GM18511 (cell line): ENCODE results near the gene RUNX2.
"Not testable (repeated sequence)": the region's sequence is repeated elsewhere in the genome, so short reads cannot be mapped to it uniquely, and the experiment has no call there.

Source experiments
- ATAC-seq: cut with Tn5 transposase; IDR thresholded peaks from one replicate; pipeline ENCODE4 v1.9.1; 2021; ENCODE audit warnings: mild to moderate bottlenecking, moderate library complexity; ENCODE audit not compliant: unreplicated experiment

RUNX2 gene

DNA sequence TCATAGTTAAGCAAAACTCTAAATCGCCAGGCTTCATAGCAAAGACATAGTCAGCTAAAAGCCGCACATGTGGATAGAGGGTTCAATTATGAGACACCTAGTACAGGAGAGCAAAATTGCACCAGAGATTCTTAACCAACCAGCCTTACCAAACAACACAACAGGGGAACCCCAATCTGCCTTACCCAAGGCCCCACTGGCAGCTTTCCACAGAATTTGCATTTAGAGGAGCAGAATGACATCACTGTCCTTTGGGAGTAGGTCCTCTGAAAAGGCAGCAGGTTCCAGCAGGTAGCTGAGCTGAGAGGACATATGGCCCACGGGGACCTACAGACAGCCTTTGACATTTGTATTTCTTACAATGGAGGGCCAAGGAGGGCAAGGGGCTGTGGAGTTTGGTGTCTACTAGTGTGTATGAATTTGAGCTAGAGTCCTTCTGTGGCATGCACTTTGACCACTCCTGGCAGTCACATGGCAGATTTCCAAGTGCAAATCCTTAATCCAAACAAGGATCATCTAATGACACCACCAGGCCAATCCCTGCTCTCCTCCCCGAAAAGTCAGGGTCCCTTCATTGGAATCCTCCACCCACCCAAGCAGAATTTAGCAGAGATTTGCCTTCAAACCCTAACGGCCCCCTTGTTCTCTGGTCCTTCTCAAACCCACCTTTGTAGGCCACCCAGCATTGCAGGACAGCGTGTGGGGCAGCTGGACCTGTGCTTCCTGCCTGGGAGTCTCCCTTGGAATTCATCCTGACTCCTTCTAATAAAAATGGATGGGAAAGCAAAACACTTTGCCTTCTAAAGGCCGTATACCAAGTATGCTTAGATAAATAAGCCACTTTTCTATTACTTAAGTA, 220.8 kb downstream of the RUNX2 start:
- peak; percentile 96 for ATAC-seq

DNA sequence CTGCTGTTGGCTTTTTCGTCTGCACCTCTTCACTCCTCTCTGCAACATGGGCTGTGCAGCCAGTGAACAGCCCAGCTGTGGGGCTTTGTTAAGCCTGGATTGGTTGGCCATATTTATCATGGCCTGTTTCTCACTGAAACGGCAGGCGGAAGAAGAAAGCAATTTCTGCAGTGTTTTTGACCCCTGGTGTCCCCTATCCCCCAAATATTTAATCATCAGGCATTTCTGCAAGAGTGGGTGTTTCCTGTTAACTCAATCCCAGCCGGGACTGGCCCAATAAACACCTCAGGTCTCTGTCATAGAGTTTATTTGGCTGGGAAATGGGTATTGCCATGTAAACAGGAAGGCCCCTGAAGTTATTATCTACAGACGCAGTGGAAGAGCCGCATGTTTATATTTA, 224.4 kb downstream of the RUNX2 start:
- no peak for ATAC-seq

DNA sequence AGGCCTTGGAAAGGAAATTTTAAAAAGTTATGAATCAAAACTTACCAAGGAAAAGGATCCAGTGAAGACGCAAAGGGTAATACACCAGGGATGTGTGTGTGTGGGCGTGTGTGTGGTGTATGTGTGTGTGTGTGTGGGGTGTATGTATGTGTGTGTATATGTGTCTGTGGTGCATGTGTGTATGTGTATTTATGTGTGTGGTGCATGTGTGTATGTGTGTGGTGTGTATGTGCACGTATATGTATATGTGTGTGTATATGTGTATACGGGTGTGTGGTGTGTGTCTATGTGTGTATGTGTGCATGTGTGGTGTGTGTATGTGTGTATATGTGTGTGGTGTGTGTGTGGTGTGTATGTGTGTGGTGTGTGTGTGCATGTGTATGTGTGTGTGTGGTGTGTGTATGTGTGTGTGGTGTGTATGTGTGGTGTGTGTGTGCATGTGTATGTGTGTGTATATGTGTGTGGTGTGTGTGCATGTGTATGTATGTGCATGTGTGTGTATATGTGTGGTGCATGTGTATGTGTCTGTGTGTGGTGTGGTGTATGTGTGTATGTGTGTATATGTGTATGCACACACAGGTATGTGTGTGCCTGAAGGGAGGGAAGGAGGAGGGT, 225.7 kb downstream of the RUNX2 start:
- ATAC-seq, result no peak

- ATAC-seq, result no peak
Measured at GRCh38 chr6:45554591-45554990, 226.5 kb downstream of the RUNX2 start.

DNA sequence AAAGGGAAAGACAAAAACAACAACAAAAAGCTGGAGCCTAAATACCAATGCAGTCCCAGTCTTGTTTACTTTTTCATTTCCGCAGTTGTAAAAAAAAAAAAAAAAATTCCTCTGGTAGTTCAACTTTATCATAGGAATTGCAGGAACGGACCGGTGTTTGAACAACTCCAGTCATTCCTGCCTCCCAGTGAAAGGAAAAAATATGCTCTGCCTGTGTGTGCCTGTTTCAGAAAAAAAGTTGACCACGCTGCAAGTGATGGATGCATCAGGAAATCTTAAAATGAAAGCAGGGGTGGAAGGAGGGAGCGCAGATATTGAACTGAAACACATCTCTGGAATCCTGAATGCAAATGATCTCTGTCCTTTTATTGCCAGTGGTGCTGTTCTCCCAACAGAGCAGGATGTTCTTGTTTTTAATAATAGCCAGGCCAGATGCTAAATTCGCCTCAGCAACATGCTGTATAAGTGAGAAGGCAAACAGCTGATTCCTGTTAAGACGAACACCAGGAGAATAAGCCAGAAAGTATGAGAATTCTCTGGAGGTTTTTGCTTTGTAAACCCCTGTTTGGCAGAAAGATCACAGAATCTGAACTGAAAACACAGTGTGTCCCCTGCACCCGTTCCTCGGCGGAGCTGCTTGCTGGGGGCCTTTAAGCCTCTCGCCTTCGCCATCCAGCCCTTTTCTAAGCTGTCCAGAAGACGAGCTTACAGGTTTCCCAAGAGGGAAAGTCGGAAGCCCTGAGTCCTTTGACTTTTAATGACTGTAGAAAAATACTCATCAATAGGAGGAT, 228.0 kb downstream of the RUNX2 start:
- ATAC-seq, result no peak

DNA sequence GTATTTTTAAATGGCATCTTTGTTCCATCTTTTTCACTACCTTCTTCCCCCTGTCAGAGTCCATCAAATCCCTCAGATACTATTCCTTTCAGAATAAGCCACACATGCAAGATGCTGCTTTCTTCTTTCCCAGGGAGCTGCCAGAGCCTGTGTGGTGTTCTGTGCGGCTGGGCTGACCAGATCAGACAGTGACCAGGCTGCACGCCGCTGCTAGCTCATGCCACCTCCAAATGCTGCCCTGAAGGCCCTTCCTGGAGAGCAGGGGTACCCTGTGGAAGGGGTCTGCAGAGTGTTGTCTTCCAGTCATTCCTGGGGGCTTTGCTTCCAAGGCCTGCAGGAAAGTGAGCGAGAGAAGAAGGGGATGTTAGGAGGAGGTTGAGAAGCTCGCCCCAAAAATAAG, 228.7 kb downstream of the RUNX2 start:
- no peak for ATAC-seq

DNA sequence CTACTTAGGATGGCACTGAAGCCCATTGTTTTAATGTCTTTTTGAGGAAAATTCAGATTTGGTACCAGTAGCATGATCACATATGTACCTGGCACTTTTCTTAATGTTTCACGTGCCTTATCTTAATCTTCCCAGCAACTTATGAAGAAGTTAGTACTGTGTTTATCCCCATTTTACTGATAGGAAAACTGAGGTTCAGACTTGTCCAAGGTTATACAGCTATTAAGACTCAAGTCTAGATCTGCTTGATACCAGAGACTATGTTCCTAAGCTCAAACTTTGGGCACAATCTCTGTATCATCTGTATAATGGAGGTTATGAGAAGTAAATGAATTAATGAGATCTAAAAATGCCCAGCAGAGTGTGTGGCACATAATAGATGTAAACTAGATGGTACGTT, 229.3 kb downstream of the RUNX2 start:
- ATAC-seq, result no peak

DNA sequence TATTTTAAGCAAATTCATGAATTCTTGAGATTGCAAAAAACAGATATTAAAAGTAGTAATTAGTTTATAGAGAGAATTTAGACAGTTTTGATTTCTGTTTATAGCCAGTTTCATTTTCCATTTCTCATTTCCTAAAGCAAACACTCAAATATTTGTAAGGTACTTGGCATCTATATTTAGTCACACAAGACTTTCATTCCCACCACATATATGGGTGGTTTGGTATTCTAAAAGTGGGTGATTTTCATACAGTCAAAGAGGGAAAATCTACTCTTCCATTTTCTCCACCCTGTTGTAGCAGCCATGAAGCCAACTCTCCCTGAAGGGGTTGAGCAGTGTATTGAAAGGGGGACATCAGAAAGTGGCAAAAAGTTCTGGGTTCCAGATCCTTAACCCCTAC, 230.7 kb downstream of the RUNX2 start:
- peak; percentile 73 for ATAC-seq

DNA sequence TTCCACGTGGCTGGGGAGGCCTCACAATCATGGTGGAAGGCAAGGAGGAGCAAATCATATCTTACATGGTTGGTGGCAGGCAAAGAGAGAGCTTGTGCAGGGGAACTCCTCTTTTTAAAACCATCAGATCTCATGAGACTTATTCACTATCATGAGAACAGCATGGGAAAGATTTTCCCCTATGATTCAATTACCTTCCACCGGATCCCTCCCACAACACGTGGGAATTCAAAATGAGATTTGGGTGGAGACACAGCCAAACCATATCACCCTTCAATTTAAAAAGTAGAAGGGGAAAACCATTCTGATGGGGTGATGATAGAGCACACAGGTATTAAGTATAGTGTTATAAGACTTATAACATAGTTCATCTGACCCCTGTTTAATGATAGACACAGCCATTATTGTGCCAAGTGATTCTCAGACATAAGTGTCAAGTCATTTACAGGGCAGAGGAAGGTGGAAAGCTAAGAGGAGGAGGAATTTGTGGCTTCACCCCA, 232.2 kb downstream of the RUNX2 start:
- ATAC-seq, result not testable (repeated sequence)

GRCh38 chr6:45562171-45562570, 234.0 kb downstream of the RUNX2 start:
- no peak for ATAC-seq

DNA sequence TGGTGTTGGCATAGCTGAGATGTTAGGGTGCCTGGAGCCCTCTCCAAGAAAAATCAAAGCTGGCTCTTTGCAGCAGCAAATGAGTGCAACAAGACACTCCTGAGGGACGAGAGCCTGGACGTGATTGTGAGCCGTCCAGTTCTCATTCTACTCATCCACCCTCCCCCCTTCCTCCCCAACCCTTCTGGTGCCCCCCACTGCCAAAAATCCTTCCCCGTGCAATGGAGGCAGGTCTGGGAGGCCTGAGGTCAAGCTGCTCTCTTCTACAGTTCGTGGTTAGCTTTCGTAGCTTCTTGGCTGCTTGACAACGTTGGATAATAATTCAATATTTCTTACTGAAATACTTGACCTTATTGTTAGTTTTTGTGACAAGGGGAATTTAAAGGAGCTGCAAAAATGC, 234.9 kb downstream of the RUNX2 start:
- no peak for ATAC-seq

- ATAC-seq, result no peak
Measured at GRCh38 chr6:45563844-45564243, 235.7 kb downstream of the RUNX2 start.

DNA sequence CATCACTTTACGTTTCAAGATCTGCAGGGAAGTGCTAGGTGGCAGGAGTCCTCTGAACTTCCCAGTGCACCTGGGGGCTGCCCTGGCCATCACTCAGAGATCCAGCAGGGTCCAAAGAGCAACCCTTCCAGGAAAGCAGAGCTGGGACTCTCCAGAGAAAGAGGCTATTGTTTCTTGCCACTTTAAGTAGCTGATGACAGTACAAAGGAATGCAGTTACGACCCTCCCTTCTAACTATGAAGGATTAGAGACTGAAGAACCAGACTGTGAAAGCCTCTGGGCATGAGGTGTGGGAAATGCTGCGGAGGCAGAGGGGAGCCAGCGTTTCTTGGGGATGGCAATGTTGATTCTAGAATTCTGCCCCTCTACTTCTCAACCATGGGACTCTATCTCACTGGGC, 238.8 kb downstream of the RUNX2 start:
- ATAC-seq, result no peak

- ATAC-seq, result no peak
Measured at GRCh38 chr6:45567879-45568278, 239.7 kb downstream of the RUNX2 start.

DNA sequence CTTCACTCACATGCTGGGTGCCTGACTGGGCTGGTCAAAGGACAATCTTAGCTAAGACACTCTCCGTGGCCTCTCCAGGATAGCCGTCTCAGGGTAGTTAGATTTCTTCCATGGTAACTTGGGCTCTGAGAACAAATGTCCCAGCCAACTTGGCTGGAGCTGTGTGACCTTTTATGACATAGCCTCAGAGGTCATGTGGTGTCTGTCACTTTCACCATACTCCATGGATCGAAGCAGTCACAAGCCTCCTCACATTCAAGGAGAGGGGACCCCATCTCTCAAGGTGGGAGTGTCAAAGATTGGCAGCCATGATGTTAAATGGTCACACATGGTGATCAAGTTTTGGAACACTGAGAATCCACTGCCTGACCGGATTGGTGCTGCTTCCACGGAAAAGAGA, 240.5 kb downstream of the RUNX2 start:
- ATAC-seq, result no peak

DNA sequence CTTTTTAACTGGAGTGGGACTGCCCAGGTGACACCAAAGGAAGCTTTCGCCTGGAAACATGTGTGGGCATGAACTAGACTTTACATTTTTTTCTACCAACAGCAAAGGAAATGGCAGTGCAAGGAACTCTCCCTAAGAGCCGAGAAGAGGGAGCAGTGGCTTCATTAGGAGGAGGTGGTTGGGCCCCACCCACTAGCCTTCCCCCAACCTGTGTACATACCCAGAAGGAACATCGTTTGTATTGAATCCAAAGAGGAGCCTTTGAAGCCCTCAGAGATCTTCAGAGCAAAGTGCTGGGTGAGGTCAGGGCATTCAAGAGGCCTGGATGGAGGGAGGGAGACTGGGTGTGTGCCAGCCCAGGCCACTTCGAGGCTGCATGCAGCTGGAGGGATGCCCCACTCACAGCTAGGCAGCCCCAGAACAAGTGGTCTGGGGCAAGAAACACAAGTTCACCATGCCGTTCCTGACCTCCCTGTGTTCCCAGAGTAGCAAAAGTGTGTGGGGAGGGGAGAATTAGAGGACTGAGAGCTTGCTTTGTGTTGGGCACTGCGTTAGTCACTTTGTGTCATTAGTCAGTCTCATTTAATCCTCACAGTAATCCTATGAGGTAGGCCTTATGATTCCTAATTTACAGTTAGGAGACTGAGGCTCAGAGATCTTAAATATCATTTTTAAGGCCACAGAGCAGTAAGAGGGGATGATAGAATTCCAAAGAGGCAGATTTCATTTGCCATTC, 241.2 kb downstream of the RUNX2 start:
- ATAC-seq, result no peak

DNA sequence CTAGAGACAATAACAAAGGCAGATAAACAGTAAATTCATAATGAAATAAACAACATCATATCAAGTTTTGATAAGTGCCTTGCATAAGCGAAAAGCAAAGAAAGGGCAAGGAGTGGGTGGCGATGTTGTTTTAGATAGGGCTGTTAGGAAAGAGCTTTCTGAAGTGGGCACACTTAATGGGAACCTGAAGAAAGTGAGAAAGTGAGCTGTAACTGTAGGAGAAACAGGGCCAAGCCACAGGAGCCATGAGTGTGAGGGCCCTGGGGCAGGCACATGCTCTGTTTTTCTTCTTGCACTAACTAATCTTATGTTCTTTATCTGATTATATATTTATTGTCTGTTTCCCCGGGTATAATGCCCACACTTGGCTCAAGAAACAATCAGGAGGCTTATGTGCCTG, 243.0 kb downstream of the RUNX2 start:
- ATAC-seq, result no peak

- ATAC-seq, result no peak
Measured at GRCh38 chr6:45572833-45573232, 244.7 kb downstream of the RUNX2 start.

DNA sequence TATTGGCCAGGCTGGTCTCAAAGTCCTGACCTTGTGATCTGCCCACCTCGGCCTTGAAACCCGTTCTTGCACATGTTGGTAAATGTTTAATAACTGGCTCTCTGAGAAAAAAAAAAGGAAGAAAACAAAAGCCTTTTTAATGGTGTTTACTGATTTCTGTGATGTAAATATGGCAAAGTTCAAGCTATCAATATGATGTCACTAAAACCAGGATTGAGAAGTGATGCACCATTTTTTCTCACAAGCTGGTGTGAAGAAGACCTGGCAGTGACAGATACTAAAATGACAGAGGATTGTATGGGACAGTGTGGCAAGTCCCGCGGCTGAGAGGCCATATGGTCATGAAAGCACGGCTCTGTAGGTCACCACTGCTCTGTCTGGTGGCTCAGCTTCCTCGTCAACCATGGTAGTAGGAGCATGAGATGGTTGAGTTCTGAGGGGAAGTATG, 245.9 kb downstream of the RUNX2 start:
- no peak for ATAC-seq

DNA sequence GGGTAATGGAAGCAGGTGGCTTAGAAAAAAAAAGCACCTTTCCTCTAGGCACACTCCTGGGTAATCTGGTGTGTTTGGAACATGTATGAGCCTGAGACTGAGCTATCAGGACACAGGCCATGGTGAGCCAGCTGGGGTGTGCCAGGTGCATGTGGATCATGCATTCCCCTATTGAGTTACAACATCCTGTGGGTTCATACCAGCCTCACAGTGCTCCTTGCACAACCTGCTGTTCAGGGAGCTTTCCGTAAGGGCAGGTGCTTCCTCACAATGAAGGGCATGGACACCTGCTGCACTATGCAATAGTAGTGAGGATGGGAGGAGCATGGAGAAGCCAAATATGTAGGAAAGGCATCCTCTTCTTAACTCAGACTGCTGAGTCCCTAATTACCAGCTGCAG, 246.8 kb downstream of the RUNX2 start:
- no peak for ATAC-seq
